Activated naive CD4-positive, alpha-beta T cell treated with anti-CD3 and anti-CD28 coated beads, Interleukin-2, amount 50 U/mL, for 16 hours (primary cell): Measurements from ENCODE around the gene SYT17.

Experiments used
- DNase-seq: peaks from one replicate; pipeline ENCODE4 v3.0.0-alpha.2; 2020

The SYT17 gene

DNA sequence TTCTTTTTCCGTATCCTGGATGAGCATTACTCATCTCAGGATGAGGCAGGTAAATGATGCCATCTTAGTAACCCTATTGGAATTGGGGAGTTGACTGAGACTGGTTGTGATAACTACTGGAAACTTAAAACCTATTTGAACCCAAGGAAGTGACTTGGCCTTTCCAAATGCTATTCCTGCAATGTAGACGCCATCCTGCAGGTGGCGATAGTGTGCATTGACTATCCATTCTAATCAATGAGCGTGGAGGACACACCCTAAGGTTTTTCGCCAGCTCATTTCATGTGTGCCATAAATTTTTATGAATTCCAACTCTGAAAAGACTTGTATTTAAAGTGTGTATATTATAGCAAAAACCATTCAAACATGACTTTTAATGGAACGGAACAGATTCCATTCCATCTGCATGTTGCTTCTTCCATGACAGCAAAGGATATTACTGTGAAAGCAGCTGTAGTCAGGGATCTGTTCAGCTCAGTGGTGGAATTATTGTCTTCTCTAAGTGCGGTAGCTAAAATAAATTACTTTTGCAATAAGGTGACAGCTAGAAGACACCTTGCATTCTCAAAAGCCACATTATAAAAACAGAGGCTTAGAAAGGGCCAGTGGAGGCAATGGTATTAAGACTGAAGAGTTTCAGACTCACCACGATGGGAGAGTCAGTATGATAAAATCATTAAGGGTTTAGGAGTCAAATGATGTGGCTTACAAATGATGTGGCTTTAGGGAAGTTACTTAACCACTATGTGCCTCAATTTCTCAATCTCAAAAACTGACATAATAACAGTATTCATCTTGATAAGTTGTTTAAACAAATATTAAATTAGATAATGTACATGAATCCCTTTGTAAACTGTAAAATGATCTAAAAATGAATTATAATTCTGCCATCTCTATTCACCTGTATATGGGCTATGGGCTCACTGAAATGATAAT, 55.5 kb downstream of the SYT17 start:
- no peak for DNase-seq

DNA sequence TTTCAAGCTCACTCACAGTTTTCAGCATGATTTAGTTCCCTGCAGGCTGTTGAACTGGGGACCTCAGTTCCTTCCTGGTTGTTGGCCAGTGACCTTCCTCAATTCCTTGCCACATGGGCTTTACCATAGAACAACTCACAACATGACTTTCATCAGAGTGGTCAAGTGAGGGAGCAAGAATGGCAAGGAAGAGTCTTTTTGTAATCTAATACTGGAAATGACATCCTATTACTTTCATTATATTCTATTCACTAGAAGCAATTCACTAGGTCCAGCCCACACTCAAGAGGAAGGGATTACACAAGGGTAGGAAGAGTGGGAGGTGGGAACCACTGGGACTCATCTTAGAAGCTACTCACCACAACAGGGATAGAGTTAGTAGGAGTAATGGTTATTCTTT, 57.6 kb downstream of the SYT17 start:
- no peak for DNase-seq

- DNase-seq = no peak
Observed at GRCh38 chr16:19227643-19228042, 59.6 kb downstream of the SYT17 start.

DNA sequence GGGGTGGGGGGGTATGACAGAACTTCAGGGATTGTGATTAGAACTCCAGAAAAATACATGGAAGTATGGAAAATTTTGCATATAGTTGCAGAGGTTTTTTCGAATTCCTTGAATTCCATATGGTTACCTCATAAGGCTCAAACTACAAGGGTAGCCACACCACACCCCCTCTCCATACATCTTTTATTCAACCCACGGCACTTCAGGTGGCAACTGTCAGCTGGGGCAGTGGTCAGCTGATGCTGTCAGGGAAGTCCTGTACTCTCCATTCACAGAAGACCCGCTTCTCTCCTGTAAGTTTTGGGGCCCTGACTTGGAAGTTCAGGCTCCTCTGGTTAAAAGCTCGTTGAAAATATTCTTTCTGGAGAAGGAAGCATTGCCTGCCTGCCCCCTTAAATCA, 60.0 kb downstream of the SYT17 start:
- no peak for DNase-seq

GRCh38 chr16:19228575-19228974, 60.5 kb downstream of the SYT17 start:
- DNase-seq = no peak

- no peak for DNase-seq
Observed at GRCh38 chr16:19230575-19230974, 62.5 kb downstream of the SYT17 start.

GRCh38 chr16:19231881-19232280, 63.8 kb downstream of the SYT17 start:
- DNase-seq = no peak

DNA sequence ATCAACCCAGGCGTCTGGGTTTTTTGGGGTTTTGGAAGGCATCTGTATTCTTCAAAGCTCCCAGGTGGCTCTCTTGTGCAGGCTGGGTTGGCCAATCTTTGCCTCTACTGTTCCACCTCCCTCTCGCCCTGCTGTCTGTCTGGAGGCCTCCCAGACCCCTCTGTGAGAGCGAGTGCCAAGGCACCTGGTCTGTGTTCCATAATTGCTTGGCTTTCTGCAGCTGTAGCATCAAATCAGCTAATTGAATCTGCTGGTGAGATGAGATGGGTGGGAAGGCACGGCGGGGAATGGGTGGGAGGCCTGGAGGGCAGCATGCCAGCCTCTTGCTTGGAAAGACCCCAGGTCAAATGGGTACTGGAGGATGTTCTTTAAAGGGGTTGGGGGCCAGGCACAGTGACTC, 64.9 kb downstream of the SYT17 start:
- DNase-seq = no peak

DNA sequence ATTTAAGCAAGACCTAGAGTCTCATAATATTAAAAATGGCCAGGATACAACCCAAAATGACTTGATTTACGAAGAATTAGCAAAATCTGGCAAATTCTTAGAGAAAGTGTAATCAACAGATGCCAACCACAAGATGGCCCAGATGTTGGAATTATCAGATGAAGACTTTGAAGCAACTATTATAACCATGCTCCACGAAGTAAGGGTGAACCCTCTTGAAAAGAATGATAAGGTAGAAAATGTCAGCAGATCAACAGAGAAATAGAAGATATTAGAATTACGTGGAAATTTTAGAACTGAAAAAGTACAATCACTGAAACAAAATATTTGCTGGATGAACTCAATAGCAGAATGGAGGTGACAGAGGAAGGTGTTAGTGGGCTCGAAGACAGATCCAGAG, 67.4 kb downstream of the SYT17 start:
- no peak for DNase-seq

DNA sequence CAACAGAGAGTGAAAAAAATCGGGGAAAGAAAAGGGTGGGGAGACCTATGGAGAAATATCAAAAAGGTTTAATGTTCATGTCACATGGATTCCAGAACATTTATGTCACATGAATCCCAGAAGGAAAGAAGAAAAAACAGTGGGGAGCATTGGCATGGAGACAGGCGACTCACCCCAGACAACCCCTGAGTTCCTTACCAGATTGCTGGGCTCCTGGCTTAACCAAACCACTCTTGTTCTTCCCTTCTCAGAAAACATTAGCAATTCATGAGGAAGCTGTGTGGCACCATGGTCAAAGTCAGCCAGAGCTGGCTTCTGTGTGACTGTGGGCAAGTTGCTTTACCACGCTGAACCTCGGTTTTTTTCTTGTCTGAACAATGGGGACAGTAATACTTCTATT, 67.8 kb downstream of the SYT17 start:
- no peak for DNase-seq

DNA sequence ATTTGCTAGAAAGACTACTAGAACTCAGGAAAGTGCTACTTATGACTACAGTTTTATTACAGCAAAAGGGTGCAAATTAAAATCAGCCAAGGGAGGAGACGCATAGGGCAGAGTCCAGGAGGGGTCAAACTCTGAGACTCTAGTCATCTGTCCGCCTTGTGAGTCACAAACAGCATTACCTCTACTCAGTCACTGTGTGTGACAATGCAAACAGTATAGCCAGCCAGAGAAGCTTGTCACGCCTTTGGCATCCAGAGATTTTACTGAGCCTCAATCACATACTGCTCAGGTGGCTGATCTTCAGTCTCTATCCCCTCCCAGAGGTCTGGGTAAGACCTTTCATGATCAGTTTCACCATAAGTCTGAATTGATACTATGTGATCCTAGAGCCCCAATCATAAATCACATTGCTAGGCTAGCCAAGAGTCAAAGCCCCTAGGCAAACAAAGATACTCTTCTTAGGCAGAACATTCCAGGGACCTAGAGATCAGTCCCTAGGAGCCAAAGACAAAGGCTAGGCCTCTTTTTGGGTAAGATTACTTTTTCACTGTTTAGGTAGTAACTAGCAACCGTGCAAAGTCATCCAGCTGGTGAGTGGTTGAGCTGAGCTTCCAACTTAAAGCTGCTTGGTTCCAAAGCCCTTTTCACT, 68.6 kb downstream of the SYT17 start:
- no peak for DNase-seq

DNA sequence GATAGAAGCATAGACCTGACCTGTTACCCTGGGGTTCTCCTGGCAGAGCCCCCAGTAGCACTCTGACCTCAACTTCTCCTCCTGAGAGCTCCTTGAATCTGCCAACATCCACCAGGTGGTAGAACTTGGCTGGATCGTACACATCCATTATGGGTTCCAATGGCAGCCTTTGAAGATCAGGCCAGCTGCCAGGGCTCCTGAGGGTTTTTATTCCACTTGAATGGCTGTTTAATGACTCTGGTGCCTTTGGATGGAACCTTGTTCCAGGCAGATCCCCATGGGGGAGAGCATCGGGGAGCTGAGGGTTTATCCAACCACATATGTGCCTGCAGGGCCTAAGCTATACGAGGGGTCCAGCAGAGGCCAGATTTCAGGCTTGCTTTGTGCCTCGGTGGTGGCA, 70.4 kb downstream of the SYT17 start:
- DNase-seq = no peak

GRCh38 chr16:19239511-19240155, 71.6 kb downstream of the SYT17 start:
- DNase-seq = no peak

DNA sequence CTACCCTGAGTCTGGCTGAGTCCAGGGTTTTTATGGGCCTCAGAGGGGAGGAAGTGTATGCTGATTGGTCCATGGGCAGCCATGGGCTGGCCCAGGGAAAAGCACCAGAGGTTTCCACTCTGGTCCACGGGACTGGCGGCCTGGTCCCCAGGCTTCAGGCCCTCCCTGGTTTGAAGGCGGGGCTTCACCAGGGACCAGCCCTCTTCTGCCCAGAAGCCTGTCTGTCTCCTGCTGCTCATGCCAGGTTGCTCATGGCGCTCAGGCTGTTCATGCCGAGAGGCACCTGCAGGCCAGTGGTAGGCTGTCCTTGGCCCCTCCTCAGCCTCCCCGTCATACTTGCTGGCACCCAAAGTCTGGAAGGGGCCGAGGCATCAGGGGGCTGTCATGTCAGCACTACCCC, 72.5 kb downstream of the SYT17 start:
- DNase-seq = no peak

DNA sequence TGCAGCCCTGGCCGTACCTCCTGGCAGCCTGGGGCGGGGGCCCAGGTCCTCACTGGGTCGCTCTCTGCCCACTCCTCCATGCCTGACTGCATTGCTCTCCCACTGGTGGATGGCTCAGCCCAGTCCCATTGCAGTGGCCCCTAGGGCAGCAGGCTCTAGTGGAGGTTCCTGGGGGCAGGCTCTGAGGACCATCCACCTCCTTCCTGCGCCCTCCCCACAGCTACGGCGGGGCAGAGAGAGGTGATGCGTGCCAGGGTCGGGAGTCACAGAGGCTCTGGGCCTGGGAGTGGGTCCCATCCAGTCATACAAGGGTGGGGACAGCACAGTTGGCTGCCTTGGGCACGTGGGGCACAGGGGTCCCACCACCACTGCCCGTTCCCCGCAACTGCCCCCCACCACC, 73.5 kb downstream of the SYT17 start:
- no peak for DNase-seq

GRCh38 chr16:19242186-19242585, 74.1 kb downstream of the SYT17 start:
- DNase-seq = no peak

DNA sequence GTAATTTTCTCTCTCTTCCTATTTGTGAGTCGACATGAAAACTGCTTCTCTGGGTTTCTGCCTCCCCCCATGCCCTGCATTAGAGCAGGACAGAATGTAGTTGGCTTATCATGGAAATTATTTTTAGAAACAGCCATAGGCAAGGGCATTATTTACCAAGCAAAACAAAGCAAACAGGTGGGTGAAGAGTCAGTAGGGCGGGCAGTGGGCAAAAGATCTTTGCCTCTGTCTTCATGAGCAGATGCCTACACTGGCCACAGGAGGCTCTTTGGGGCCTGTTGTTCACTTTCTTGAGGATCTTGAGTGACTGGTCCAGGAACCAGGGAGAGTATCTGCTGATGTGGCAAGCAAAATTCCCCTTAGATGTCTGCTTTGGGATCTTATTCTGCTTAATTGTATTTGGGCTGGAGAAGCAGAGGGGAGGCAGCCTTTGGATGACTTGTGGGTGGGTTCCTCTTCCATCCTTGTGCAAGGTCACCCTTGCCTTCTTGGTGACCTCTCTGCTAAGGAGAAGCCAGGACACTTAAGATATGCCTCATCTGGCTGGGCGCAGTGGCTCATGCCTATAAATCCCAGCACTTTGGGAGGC, 75.0 kb downstream of the SYT17 start:
- no peak for DNase-seq

DNA sequence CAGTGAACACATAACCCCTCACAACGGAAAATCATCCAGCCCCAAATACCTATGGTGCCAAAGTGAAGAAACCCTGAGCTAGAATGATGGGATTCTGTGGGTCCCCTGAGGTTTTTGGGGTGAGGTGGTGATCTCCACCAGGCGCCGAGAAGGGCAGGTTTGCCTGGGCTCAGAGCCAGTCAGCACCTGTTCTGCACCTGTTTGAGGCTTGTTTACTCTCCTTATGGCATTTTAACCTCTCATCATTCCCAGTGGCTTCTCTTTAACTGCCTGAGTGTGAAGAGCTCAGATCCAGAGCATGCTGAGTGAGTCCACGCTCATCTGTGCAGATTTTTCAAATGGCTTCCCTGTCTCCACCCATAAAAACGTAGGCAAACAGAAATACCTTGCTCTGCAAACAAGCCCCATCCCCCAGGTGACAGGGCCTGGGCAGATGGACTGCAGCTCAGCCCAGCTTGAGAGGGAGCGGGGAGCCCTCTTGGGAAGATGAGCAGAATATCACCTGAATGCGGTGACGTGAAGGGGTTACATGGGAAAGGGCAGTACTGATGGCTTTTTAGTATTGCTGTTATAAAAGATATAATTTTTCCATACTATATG, 77.4 kb downstream of the SYT17 start:
- no peak for DNase-seq

GRCh38 chr16:19252904-19253303, 84.9 kb downstream of the SYT17 start:
- no peak for DNase-seq

- no peak for DNase-seq
Observed at GRCh38 chr16:19254611-19255010, 86.6 kb downstream of the SYT17 start.

DNA sequence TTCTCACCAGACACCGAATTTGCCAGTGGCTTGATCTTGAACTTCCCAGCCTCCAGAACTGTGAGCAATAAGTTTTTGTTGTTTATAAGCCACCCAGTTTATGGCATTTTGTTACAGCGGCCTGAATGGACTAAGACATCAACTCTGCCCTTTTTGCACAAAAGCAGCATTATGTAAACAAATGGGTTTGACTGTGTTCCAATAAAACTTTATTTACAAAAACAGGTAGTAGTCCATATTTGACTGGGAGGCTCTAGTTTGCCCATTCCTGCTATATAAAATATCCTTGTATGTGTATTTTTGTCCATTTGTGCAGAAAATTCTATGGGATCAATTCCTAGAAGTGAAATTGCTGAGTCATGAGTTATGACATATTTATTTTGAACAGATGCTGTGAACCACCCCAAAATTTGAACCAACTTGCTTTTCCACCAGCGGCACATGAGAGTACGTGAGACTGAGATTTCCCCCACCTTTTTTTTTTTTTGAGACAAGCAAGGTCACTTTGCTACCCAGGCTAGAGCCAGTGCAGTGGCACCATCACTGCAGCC, 96.2 kb downstream of the SYT17 start:
- DNase-seq = no peak

DNA sequence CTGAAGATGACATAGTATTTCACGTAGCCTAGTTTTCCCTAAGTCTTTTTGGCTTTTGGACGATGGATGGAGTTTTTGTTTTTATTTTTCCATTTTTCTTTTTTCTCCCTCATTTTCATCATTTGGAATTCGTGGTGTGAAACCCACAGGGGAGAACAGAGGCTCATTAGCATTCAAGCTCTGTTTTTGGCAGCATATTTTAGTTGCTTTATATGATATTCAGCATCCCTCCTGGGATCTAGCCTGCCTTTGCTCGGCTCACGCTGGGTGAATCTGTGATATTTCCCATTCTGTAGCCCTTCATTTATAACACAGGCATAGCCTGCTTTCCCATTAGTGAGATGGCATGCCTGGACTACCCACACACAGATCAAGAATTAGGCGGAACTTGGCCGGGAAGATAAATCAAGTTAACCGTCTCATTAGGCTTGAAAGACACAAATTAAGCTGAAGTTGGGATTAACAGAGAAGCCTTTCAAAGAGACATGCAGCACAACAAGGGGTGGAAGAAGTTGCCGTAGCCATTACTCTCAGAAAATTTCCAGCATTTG, 97.4 kb downstream of the SYT17 start:
- no peak for DNase-seq

DNA sequence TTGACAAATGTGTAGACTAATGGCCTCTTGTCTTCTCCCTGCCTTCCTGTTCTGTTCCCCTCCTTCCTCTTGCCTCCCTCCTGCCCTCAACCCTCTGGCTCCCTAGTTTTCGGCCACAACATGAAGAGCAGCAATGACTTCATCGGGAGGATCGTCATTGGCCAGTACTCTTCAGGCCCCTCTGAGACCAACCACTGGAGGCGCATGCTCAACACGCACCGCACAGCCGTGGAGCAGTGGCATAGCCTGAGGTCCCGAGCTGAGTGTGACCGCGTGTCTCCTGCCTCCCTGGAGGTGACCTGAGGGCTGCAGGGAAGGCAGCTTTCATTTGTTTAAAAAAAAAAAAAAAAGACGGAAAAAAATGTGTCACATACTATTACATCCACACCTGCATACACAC, 98.7 kb downstream of the SYT17 start:
- no peak for DNase-seq
